ENCODE measurements around the gene SFI1. TPM values are rescaled to one million over a fixed set of nuclear protein-coding genes. Genes with fewer than 3 reads are reported as not detected.

Gene SFI1
- total RNA-seq, 1 donor from 2014 or later = 50.3 TPM

DNA sequence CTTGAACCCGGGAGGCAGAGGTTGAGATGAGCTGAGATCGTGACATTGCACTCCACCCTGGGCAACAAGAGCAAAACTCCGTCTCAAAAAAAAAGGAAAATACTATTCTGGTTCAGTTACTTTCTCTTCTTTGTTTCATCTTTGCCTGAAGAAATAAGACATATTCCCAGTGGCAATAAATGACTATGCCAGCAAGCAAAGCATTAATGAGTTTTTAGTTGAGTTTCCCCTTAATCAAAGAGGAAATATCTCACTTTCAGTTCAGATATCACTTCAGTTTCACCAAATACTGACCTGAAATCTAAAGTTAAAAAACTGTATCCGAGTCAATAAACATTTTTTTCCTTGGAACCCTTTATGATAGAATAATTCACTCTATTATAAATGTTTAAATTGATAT lies 155.3 kb downstream of the SFI1 start:
- H3K4me3 Mint-ChIP-seq = no peak overlapping the region
- H3K9me3 Mint-ChIP-seq = no peaks in the 10 kb centered on the region
- TF ChIP-seq, protein P1, sequence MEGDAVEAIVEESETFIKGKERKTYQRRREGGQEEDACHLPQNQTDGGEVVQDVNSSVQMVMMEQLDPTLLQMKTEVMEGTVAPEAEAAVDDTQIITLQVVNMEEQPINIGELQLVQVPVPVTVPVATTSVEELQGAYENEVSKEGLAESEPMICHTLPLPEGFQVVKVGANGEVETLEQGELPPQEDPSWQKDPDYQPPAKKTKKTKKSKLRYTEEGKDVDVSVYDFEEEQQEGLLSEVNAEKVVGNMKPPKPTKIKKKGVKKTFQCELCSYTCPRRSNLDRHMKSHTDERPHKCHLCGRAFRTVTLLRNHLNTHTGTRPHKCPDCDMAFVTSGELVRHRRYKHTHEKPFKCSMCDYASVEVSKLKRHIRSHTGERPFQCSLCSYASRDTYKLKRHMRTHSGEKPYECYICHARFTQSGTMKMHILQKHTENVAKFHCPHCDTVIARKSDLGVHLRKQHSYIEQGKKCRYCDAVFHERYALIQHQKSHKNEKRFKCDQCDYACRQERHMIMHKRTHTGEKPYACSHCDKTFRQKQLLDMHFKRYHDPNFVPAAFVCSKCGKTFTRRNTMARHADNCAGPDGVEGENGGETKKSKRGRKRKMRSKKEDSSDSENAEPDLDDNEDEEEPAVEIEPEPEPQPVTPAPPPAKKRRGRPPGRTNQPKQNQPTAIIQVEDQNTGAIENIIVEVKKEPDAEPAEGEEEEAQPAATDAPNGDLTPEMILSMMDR (conservative IDR thresholded peaks at IDR 0.05) = no peak
- no peaks in the 10 kb centered on the region for H3K27me3 Mint-ChIP-seq
- H3K4me1 Mint-ChIP-seq (ENCODE audit: unreplicated experiment) = peaks cover 7% of the 10 kb centered on the region
- H3K27ac Mint-ChIP-seq = peak overlapping the region; percentile 65
- no peak for DNase-seq (ENCODE audit: extremely low spot score, unreplicated experiment)
- peaks cover 15% of the 10 kb centered on the region for H3K36me3 Mint-ChIP-seq

DNA sequence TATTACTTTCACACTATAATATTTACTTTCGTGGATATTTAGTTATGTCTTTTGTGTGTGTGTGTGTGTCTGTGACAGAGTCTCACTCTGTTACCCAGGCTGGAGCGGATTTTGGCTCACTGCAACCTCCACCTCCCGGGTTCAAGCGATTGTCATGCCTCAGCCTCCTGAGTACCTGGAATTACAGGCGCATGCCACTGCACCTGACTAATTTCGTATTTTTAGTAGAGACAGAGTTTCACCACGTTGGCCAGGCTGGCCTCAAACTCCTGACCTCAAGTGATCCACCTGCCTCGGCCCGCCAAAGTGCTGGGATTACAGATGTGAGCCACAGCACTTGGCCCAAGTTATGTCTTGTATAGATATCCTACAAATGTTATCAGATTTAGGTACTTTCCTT lies 155.8 kb downstream of the SFI1 start:
- Mint-ChIP-seq H3K4me3 (no peak overlapping the region), H3K9me3 (no peaks in the 10 kb centered on the region), H3K27ac (no peak overlapping the region), H3K27me3 (no peaks in the 10 kb centered on the region), H3K4me1 (ENCODE audit: unreplicated experiment) (peaks cover 7% of the 10 kb centered on the region), H3K36me3 (peaks cover 11% of the 10 kb centered on the region)
- DNase-seq (ENCODE audit: extremely low spot score, unreplicated experiment) = no peak
- TF ChIP-seq, protein P1 (conservative IDR thresholded peaks at IDR 0.05) = no peak

DNA sequence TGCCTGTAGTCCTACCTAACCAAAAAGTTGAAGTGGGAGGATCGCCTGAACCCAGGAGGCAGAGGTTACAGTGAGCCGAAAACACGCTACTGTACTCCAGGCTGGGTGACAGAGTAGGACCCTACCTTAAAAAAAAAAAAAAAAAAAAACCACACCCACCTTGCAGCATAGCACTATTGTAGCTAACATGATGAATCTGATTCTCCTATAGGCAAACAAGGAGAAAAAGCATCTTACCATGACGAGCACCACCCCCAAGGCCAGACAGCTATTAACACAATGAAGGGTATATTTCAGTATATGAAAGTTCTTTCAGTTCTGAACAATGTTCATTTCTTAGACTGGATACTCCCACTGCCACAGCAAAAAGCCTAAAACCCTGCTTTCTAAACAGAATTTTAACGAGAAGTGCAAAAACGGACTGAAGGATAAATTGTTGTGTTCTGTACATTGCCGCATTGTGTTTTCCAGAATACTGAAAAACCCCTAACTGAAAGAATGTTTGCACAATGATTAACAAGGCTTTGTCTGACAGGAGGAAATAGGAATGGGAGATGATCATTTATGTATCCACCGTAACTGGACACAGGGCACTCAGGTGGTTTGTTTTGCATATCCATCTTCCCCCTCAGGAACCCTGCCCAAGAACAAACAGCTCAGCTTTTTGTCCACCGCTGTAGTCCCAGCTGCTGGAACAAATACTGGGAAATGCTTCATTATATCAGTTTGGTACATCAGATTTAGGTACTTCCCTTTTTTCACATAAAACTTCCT lies 156.8 kb downstream of the SFI1 start:
- no peak for DNase-seq (ENCODE audit: extremely low spot score, unreplicated experiment)
- H3K4me3 Mint-ChIP-seq = no peak overlapping the region
- H3K27me3 Mint-ChIP-seq = no peaks in the 10 kb centered on the region
- peak overlapping the region; percentile 61 for H3K27ac Mint-ChIP-seq
- H3K9me3 Mint-ChIP-seq = no peaks in the 10 kb centered on the region
- H3K36me3 Mint-ChIP-seq = peaks cover 11% of the 10 kb centered on the region
- peaks cover 7% of the 10 kb centered on the region for H3K4me1 Mint-ChIP-seq (ENCODE audit: unreplicated experiment)
- TF ChIP-seq, protein P1 (conservative IDR thresholded peaks at IDR 0.05) = no peak

DNA sequence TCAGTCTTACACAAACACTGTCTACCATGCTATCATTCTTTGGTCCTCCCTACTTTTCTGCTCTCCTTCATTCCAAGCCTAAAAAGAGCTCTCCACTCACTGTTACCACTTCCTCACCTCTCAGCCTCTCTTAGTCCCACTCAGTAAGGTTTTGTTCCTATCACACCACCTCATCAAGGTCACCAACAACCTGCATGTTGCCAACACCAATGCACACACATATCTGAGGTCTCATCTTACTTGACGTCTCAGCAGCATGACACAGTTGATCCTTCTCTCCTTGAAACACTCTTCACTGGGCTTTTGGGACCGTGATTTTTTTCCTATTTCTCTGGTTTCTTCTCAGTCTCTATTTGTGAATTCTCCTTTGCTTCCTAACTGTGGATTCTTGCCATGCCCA lies 157.6 kb downstream of the SFI1 start:
- Mint-ChIP-seq H3K36me3 (peaks cover 8% of the 10 kb centered on the region), H3K4me3 (no peak overlapping the region), H3K27me3 (no peaks in the 10 kb centered on the region), H3K27ac (peak overlapping the region; percentile 61), H3K4me1 (ENCODE audit: unreplicated experiment) (peaks cover 7% of the 10 kb centered on the region), H3K9me3 (no peaks in the 10 kb centered on the region)
- TF ChIP-seq, protein P1 (conservative IDR thresholded peaks at IDR 0.05) = no peak
- DNase-seq (ENCODE audit: extremely low spot score, unreplicated experiment) = no peak

DNA sequence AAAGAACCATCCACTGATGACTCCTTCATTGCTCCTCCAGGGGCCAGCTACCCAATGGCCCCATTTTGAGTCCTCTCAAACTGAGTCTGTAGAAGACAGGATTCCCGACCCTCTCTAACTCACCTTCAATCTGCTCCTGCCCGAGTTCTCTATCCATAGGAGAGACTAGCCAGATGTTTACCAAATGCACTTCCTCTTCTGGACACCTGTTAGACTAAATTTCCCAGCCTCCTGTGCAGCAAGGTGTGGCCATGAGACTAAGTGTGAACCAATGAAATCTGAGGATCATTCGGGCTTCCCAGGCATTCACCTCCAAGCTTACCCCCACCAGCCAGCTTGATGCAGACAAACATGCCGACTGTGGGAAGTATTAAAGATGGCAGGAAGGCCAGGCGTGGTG lies 158.1 kb downstream of the SFI1 start:
- no peaks in the 10 kb centered on the region for H3K9me3 Mint-ChIP-seq
- TF ChIP-seq, protein P1 (conservative IDR thresholded peaks at IDR 0.05) = no peak
- H3K4me1 Mint-ChIP-seq (ENCODE audit: unreplicated experiment) = peaks cover 7% of the 10 kb centered on the region
- H3K4me3 Mint-ChIP-seq = no peak overlapping the region
- H3K27me3 Mint-ChIP-seq = no peaks in the 10 kb centered on the region
- H3K36me3 Mint-ChIP-seq = peaks cover 4% of the 10 kb centered on the region
- H3K27ac Mint-ChIP-seq = peak overlapping the region; percentile 61
- DNase-seq (ENCODE audit: extremely low spot score, unreplicated experiment) = no peak
